CD4-positive, alpha-beta T cell treated with Interleukin-21 for 1 hour (primary cell): ENCODE results near the gene TNNI3.
"Not testable (repeated sequence)": the region's sequence is repeated elsewhere in the genome, so short reads cannot be mapped to it uniquely, and the experiment has no call there.

Source experiments
- DNase-seq: peaks from one replicate; pipeline ENCODE4 v3.0.0-alpha.2; 2020

TNNI3 gene

GRCh38 chr19:55111238-55111831 lies 46.2 kb downstream of the TNNI3 start:
- no peak for DNase-seq

- DNase-seq, result no peak
These were observed 47.8 kb downstream of the TNNI3 start for GRCh38 chr19:55109527-55110291.

- not testable (repeated sequence) for DNase-seq
These were observed 50.3 kb downstream of the TNNI3 start for GRCh38 chr19:55107252-55107651.

- DNase-seq, result no peak
These were observed 50.9 kb downstream of the TNNI3 start for GRCh38 chr19:55106591-55106990.

- DNase-seq, result no peak
These were observed 52.3 kb downstream of the TNNI3 start for GRCh38 chr19:55105237-55105636.

GRCh38 chr19:55103190-55103589 lies 54.3 kb downstream of the TNNI3 start:
- no peak for DNase-seq
